ENCODE results near the gene GOLGA6A. TPM values are rescaled to one million over a fixed set of nuclear protein-coding genes. Genes with fewer than 3 reads are reported as not detected.
A peak's percentile ranks its signal among the peaks of the same experiment; 100 is the strongest.
"Not testable (repeated sequence)": the region's sequence is repeated elsewhere in the genome, so short reads cannot be mapped to it uniquely, and the experiment has no call there.

Gene GOLGA6A, protein sequence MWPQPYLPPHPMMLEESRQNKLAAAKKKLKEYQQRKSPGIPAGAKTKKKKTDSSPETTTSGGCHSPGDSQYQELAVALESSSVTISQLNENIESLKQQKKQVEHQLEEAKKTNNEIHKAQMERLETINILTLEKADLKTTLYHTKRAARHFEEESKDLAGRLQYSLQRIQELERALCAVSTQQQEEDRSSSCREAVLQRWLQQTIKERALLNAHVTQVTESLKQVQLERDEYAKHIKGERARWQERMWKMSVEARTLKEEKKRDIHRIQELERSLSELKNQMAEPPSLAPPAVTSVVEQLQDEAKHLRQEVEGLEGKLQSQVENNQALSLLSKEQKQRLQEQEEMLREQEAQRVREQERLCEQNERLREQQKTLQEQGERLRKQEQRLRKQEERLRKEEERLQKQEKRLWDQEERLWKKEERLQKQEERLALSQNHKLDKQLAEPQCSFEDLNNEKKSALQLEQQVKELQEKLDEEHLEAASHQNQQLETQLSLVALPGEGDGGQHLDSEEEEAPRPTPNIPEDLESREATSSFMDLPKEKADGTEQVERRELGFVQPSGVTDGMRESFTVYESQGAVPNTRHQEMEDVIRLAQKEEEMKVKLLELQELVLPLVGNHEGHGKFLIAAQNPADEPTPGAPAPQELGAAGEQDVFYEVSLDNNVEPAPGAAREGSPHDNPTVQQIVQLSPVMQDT
- total RNA-seq = 0.21 TPM in 1 of 2 replicates, not detected in the other
- long read RNA-seq = 0 reads

DNA sequence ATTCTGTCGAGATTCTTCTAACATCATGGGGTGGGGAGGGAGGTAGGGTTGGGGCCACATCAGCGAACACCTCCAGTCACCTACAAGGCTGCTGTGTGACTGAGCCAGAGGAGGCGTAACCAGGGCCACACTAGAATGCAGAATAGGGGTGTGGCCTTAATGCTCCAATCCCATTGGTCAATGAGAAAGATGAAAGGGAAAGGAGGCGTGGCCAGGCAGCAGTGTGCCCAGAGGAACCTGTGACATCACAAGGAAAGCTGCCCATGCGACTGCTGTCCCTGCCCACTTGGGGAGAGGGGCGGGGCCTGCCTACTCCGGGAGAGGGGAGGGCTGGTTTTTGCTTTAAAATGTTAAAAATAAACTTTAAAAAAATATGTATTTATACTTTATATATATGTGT lies at the start of gene GOLGA6A:
Gene GOLGA6A (minus strand): TSS at position 101 of the 400 bp plus-strand sequence. CDS start 41 bp downstream, at position 60.
- not testable (repeated sequence) for H3K36me3 Mint-ChIP-seq (ENCODE audit: unreplicated experiment); DNase-seq (ENCODE audit: extremely low spot score, unreplicated experiment); H3K9me3 Mint-ChIP-seq (ENCODE audit: unreplicated experiment); H3K4me3 Mint-ChIP-seq (ENCODE audit: unreplicated experiment); H3K27me3 Mint-ChIP-seq (ENCODE audit: unreplicated experiment); H3K27ac Mint-ChIP-seq (ENCODE audit: unreplicated experiment); H3K4me1 Mint-ChIP-seq (ENCODE audit: unreplicated experiment)

DNA sequence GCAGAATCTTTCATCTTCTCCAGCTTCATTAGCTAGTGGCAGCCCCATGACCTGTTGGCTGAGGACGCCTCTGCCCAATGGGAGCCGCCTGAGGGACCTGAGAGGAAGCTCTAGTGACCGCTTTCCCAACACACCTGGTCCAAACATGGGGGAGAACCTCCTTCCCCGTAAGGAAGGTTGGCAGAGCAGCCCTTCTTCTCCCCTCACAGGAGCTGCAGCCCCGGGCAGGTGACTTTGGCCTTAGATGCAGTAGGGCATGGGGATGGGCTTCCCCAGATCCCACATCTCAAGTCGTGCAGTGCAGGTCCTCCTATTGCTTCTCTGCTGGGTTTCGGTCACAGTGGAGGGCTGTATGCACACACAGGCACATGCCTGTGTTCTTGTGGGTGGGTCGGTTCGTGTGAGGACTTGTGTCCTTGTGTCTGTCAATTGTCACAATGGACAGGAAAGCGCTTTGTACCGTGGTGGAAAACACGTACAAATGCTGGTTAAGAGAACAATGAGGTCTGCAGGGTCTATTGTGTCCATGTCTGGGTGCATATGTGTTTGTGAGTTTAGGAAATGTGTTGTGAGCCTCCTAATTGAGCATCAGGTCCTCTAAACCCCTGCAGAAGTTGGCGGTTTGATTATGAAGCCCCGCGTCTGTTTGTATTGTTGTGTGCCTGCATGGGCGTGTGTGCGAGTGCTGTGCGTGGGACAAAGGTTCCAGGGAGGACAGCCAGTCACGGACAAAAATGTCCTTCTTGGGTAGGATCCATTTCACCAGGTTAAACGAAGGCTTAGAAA lies 49.5 kb upstream of the GOLGA6A start:
- Mint-ChIP-seq H3K27ac (ENCODE audit: unreplicated experiment) (no peak overlapping the region), H3K4me1 (ENCODE audit: unreplicated experiment) (peaks cover 49% of the 10 kb centered on the region), H3K27me3 (ENCODE audit: unreplicated experiment) (peaks cover 30% of the 10 kb centered on the region), H3K9me3 (ENCODE audit: unreplicated experiment) (no peaks in the 10 kb centered on the region), H3K4me3 (ENCODE audit: unreplicated experiment) (peak overlapping the region; percentile 32), H3K36me3 (ENCODE audit: unreplicated experiment) (peaks cover 7% of the 10 kb centered on the region)
- TF ChIP-seq, protein P1, sequence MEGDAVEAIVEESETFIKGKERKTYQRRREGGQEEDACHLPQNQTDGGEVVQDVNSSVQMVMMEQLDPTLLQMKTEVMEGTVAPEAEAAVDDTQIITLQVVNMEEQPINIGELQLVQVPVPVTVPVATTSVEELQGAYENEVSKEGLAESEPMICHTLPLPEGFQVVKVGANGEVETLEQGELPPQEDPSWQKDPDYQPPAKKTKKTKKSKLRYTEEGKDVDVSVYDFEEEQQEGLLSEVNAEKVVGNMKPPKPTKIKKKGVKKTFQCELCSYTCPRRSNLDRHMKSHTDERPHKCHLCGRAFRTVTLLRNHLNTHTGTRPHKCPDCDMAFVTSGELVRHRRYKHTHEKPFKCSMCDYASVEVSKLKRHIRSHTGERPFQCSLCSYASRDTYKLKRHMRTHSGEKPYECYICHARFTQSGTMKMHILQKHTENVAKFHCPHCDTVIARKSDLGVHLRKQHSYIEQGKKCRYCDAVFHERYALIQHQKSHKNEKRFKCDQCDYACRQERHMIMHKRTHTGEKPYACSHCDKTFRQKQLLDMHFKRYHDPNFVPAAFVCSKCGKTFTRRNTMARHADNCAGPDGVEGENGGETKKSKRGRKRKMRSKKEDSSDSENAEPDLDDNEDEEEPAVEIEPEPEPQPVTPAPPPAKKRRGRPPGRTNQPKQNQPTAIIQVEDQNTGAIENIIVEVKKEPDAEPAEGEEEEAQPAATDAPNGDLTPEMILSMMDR (IDR thresholded peaks at IDR 0.05) = no peak
- no peak for DNase-seq (ENCODE audit: extremely low spot score, unreplicated experiment)

DNA sequence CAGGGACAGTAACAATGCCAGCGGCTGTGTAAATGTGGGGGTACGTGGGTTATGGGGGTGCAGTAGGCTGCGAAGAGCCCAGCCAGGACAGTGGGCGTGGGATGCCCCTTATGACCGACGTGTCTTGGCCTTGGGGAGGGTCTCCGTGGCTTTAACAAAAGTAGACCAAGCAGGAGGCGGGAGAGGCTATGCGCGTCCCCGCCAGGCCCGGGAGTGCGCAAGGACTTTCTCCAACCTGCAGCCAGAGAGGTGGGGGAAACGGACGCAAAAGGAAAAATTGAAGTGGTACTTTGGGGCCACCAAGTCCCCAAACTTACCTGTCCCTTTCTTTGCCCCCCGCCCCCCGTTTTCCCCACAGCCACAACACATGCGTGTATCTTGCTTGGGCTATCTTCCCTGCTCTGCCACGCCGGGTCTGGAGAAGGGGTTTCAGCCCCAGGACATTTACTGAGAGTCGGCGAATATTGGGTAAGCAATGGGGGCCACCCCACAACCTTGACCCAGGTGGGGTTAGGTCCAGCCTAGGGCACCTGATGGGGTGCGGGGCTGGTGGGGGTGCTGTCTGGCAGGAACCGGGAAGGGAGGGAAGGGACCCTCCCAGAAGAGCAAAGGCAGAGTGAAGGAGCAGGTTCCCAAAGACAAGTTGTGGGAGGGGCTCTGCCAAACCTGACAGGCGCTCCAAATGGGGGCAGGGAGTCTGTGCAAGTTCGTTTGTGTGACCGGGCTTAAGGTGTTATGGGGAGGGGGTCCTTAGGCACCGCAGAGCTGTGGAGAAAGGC lies 48.7 kb upstream of the GOLGA6A start:
- Mint-ChIP-seq H3K9me3 (ENCODE audit: unreplicated experiment) (no peaks in the 10 kb centered on the region), H3K4me3 (ENCODE audit: unreplicated experiment) (peak overlapping the region; percentile 73), H3K27ac (ENCODE audit: unreplicated experiment) (no peak overlapping the region), H3K4me1 (ENCODE audit: unreplicated experiment) (peaks cover 44% of the 10 kb centered on the region), H3K36me3 (ENCODE audit: unreplicated experiment) (peaks cover 7% of the 10 kb centered on the region), H3K27me3 (ENCODE audit: unreplicated experiment) (peaks cover 30% of the 10 kb centered on the region)
- TF ChIP-seq, protein P1 (IDR thresholded peaks at IDR 0.05) = no peak
- DNase-seq (ENCODE audit: extremely low spot score, unreplicated experiment) = no peak

DNA sequence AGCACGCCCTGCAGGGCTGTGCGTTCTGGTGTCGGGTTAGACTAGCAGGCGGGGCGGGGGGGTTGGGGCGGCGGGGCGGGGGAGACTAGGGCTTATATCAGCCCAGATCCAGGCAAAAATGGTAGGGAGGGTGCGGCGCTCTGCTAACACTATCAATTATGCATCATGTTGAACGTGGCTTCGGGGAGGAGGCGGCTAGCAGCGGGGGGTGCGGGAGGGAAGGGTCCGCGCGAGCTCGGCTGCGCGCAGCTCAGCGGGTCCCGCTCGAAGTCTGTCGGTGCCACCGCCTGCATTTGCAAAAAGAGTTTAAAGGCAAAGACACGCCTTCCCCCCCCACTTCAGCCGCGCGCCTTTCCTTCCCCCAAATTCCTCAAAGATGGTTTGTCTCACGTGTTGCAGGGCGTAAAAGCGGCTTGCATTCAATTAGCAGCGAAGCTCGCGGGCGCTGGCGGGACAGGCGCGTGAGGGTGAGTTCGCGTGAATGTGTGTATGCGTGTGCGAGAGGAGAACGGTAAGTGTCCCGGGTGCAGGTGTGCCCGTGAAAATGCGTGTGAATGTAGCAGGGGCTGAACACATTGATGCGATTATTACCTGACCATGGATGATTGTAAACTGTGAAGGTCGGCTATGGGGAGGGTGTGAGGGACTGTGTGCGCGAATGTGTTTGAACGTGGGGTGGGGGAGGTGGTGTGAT lies 48.0 kb upstream of the GOLGA6A start, which contains the start of gene ISLR2:
Gene ISLR2 (plus strand): TSS at position 432 of the 694 bp plus-strand sequence. CDS start 2,169 bp downstream, outside the sequence.
- H3K27ac Mint-ChIP-seq (ENCODE audit: unreplicated experiment) = peak within 1 kb of the TSS; percentile 57
- peaks cover 38% of the 10 kb centered on the region for H3K4me1 Mint-ChIP-seq (ENCODE audit: unreplicated experiment)
- TF ChIP-seq, protein P1 (IDR thresholded peaks at IDR 0.05) = no peak
- H3K9me3 Mint-ChIP-seq (ENCODE audit: unreplicated experiment) = no peaks in the 10 kb centered on the region
- peaks cover 32% of the 10 kb centered on the region for H3K27me3 Mint-ChIP-seq (ENCODE audit: unreplicated experiment)
- H3K36me3 Mint-ChIP-seq (ENCODE audit: unreplicated experiment) = peaks cover 7% of the 10 kb centered on the region
- DNase-seq (ENCODE audit: extremely low spot score, unreplicated experiment) = no peak
- H3K4me3 Mint-ChIP-seq (ENCODE audit: unreplicated experiment) = peak within 1 kb of the TSS; percentile 73

All from osteocyte (in vitro differentiated cells).